Measurements from ENCODE around the gene NR5A1. TPM values are rescaled to one million over a fixed set of nuclear protein-coding genes. Genes with fewer than 3 reads are reported as not detected.

The NR5A1 gene
- total RNA-seq, 1 donor from 2014 or later: not detected

DNA sequence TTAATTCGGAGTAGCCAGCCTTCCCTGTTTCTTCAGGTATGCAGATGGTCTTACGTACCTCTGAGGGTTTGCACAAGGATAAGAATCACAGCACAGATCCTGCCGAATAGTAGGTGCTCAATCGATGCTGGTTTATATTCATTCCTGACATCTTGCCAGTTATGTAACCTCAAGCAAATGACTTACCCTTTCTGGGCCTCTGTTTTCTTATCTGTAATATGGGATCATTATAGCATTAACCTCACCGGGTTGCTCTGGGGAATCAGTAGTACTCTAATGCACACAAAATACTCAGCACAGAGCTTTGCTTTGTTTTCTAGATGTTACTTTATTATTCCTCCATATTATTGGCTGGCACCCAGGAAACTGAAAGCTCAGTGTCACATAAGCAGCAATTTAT, 7.7 kb upstream of the NR5A1 start:
- ATAC-seq (no peak), DNase-seq (no peak)
- intact Hi-C loops (cut with DNase I): no loop called here
- Histone ChIP-seq H3K4me1 (no peaks in the 10 kb centered on the region), H3K27ac (no peak overlapping the region), H3K27me3 (no peaks in the 10 kb centered on the region), H3K36me3 (no peaks in the 10 kb centered on the region), H3K9me3 (no peaks in the 10 kb centered on the region), H3K4me3 (no peak overlapping the region)
- TF ChIP-seq, protein P1, sequence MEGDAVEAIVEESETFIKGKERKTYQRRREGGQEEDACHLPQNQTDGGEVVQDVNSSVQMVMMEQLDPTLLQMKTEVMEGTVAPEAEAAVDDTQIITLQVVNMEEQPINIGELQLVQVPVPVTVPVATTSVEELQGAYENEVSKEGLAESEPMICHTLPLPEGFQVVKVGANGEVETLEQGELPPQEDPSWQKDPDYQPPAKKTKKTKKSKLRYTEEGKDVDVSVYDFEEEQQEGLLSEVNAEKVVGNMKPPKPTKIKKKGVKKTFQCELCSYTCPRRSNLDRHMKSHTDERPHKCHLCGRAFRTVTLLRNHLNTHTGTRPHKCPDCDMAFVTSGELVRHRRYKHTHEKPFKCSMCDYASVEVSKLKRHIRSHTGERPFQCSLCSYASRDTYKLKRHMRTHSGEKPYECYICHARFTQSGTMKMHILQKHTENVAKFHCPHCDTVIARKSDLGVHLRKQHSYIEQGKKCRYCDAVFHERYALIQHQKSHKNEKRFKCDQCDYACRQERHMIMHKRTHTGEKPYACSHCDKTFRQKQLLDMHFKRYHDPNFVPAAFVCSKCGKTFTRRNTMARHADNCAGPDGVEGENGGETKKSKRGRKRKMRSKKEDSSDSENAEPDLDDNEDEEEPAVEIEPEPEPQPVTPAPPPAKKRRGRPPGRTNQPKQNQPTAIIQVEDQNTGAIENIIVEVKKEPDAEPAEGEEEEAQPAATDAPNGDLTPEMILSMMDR (IDR thresholded peaks at IDR 0.05): no peak

DNA sequence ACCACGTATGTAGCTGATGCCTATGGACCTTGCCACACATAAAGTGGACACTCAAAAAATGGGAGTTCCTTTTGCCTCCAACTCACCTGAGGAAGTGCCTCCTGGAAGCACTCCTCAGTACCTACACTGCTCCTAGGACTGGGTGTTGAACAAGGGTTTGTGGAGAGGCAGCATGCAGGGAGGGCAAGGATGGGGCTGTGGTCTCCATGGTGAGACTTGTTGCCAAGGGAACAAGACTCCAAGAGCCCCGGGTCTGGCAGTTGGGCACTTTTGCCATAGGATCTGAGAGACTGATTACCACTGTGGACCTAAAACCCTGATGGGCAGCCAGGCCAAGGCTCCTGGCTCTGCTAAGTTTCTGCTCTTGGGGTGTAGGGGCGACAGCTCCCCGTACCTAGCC, 6.9 kb upstream of the NR5A1 start:
- TF ChIP-seq, protein P1 (IDR thresholded peaks at IDR 0.05): no peak
- H3K27ac ChIP-seq: no peak overlapping the region
- H3K4me3 ChIP-seq: no peak overlapping the region
- H3K4me1 ChIP-seq: no peaks in the 10 kb centered on the region
- ATAC-seq (no peak), DNase-seq (no peak)
- no peaks in the 10 kb centered on the region for H3K27me3 ChIP-seq
- no peaks in the 10 kb centered on the region for H3K36me3 ChIP-seq
- intact Hi-C loops (cut with DNase I): no loop called here
- no peaks in the 10 kb centered on the region for H3K9me3 ChIP-seq

DNA sequence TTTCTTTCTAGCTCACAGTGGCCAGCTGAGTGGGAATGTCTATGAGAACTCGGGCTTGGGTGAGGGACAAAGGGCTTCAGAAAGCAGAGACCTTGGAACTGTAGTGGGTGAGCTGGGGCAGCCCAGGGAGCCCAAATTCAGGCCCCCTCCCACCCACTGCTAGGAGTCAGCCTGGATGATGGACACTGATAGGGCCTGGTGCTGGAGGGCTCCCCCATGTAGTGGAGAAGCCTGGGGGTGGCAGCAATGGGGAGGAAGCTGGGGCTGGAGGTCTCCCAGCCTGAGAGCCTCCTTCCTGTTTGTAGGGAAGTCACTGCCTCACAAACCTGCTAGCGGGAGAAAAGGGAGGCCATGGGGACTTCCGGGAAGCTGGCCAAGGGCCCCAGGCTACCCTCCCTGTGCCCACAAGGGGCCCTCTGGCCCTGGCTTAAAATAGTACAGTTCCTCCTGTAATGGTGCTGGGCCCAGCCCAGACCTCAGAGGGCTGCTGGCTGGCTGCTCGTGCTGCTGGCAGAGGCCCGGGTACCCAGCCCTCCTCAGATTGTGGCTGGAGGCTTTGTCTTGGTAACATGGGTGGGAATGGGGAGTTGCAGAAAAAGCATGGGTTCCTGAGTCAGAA, 6.3 kb upstream of the NR5A1 start:
- H3K27me3 ChIP-seq: no peaks in the 10 kb centered on the region
- intact Hi-C loops (cut with DNase I): no loop called here
- DNase-seq (no peak), ATAC-seq (peak; percentile 5)
- TF ChIP-seq, protein P1 (IDR thresholded peaks at IDR 0.05): no peak
- no peaks in the 10 kb centered on the region for H3K9me3 ChIP-seq
- H3K27ac ChIP-seq: no peak overlapping the region
- no peaks in the 10 kb centered on the region for H3K4me1 ChIP-seq
- no peaks in the 10 kb centered on the region for H3K36me3 ChIP-seq
- H3K4me3 ChIP-seq: no peak overlapping the region

DNA sequence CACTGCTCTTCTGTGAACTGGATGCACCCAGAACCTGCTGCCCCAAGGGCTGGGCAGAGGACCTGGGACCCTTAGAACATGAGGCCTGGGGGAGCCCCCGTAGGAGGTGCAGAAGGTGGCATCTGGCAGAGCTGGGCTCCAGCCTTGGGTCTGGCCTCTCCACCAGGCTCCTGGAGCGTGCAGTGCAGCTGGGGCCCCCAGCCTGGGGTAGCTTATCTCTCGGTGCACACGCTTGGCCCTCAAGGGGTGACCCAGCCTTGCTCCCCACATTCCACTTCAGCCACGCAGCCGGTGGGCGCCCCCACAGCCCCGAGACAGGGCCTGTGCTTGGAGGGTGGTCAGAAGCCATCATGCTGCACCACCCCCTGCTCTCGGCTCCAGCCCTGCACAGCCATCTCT, 5.6 kb upstream of the NR5A1 start:
- Histone ChIP-seq H3K4me1 (no peaks in the 10 kb centered on the region), H3K36me3 (no peaks in the 10 kb centered on the region), H3K9me3 (no peaks in the 10 kb centered on the region), H3K27ac (no peak overlapping the region), H3K27me3 (no peaks in the 10 kb centered on the region), H3K4me3 (no peak overlapping the region)
- TF ChIP-seq, protein P1 (IDR thresholded peaks at IDR 0.05): no peak
- no peak for DNase-seq
- no peak for ATAC-seq
- intact Hi-C loops (cut with DNase I): no loop called here

DNA sequence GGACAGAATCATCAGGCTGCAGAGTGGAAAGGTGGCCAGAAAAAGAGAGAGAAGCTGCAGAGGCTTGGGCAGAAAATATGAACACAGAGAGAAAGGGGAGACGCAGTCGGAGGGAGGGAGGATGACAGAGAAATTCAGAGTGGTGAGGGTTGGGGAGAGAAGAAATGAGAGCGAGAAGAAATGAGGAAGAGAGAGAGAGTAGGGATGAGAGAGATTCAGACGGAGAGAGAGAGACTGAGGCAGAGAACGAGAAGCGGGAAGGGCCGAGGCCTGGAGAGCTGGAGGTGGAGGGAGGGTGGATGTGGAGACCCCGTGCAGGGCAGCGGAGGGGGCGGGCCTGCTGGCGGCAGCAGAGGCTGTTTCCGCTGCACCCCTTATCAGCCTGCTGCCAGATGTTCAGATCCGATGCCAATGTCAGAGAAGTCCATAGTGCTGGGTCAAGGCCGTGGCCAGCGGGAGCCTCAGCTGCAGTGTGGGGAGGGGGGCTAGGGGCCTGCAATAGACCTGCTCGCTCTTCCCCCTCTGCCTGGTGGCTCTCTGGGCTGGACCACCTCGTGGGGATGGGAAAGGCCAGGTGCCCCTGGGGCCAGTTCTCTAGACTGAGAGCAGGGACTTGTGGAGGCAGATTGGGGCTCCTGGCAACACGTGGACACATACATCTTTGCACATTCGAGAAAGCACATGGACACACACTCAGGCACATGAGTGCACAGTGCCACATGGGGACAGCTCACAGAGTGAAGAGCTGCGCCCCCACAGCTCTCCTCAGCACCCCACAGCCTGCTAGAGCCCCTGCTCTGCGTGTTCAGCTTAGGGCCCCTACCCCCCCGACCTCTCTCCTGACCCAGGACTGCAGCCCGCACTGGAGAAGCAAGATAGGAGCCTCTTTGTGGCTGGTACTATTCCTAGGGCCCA, 4.9 kb upstream of the NR5A1 start:
- H3K4me3 ChIP-seq: no peak overlapping the region
- intact Hi-C loops (cut with DNase I): no loop called here
- DNase-seq (no peak), ATAC-seq (peak; percentile 40)
- TF ChIP-seq, protein P1 (IDR thresholded peaks at IDR 0.05): no peak
- H3K27me3 ChIP-seq: no peaks in the 10 kb centered on the region
- no peaks in the 10 kb centered on the region for H3K4me1 ChIP-seq
- no peaks in the 10 kb centered on the region for H3K9me3 ChIP-seq
- no peaks in the 10 kb centered on the region for H3K36me3 ChIP-seq
- H3K27ac ChIP-seq: no peak overlapping the region
